Fibroblast of mammary gland (primary cell): ENCODE results near the gene LAPTM5.

ENCODE experiments used
- DNase-seq: peaks from one replicate; pipeline ENCODE4 v3.0.0-alpha.2; 2010; ENCODE audit warnings: low read depth
- H3K4me3 ChIP-seq: 2 replicates; pipeline ENCODE4 v1.5.1; 2011; ENCODE audit warnings: low read depth, mild to moderate bottlenecking, low read length, moderate library complexity; ENCODE audit not compliant: control insufficient read depth
- CTCF ChIP-seq: conservative IDR thresholded peaks from 2 replicates; pipeline ENCODE4 v1.5.1; 2011; ENCODE audit warnings: low read depth, low read length, inconsistent platforms; ENCODE audit not compliant: control insufficient read depth, insufficient read depth

The LAPTM5 gene

GRCh38 chr1:30684259-30684658 is 73.3 kb downstream of the LAPTM5 start:
- no peak overlapping the region for H3K4me3 ChIP-seq
- no peak for DNase-seq
- TF ChIP-seq CTCF = no peak

GRCh38 chr1:30683699-30684098 is 73.9 kb downstream of the LAPTM5 start:
- DNase-seq = no peak
- no peak overlapping the region for H3K4me3 ChIP-seq
- no peak for TF ChIP-seq CTCF
